Stimulated activated CD4-positive, alpha-beta T cell treated with anti-CD3 and anti-CD28 coated beads, Interleukin-2, amount 100 ng/mL, for 48 hours (primary cell): ENCODE data around the gene OARD1.
"Not testable (repeated sequence)": the region's sequence is repeated elsewhere in the genome, so short reads cannot be mapped to it uniquely, and the experiment has no call there.

Experiments
- DNase-seq, 2 donors: peaks; one replicate each; pipeline ENCODE4 v3.0.0-alpha.2; 2020

The OARD1 gene

DNA sequence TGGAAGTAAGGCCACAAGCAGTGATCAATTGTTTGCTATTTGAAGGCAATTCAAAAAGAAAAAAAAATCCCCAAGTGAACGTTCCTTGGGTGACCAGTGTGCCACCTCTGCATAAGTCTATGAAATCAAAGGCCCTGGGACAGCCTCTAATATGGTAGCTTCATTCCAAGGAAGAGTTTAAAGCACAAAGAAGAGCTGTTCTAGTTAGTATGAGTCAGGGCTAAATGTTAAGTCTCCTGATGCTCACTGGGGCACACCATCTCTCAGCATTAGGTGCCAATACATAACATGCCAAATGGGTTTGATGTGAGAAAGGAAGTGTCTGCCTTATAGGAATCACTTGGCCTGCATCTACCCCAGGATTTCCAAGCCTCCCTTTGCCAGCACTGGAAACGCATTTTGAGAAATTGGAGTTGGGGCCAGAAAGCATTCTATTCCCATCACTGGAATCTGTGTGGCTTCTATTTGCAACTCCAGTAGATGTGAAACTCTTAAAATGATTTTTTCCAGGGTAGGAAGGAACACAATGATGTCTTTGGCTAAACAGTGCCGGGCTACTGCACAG lies 46.1 kb downstream of the OARD1 start:
- DNase-seq: no peak

DNA sequence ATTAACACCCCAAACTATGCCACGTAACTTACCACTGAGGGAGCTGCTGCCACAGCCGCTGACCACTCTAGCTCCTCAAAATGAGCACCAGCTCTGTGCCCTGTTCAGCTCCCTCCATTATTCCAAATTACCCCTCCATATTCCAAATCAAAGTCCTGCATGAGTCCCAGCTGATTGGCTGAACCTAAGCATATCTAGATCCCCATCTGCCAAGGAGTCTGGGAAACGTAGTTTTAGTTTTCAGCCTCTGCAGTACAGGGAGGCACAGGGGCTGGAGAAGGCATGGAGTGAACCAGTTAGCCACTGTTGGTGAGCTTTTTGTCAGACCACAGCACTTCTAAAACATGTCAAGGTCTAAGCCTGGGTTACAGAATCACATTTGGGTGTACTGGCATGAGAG lies 49.0 kb downstream of the OARD1 start:
- DNase-seq: no peak

DNA sequence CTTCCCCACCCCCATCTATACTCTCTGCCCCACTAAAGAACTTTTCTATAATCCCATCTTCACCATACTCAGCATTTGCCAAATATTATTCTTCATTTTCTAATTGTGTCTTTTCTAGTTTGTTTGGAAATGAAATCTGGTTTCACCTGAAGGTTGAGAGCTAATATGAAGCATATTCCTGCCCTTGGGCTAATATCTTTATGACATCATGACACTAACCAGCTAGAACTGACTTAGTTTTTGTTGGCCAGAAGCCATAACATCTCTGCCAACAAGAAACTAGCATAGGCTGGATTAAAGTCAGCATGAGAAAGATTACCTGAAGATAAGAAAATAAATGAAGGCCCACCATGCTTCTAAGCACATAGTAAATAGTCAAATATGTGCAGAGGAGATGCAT lies 49.9 kb downstream of the OARD1 start:
- DNase-seq: no peak

DNA sequence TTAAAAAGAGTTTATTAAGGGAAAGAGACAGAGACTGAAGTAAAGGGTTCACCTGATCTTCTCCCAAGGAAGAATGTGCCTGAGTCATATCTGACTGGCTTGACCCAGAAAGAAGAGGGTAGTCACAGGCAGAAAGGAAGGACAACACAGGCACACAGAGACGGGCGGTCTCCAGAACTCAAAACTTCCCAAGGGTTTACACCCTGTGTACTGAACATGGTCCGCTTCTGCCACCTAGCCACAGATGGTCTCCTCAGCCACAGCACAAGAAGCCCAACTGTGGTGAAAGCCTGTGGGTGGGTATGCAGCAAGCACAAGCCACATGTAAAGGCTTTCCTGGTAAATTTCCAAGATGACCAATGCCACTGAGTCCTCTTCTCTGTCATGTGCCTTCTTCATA lies 50.3 kb downstream of the OARD1 start:
- no peak for DNase-seq

DNA sequence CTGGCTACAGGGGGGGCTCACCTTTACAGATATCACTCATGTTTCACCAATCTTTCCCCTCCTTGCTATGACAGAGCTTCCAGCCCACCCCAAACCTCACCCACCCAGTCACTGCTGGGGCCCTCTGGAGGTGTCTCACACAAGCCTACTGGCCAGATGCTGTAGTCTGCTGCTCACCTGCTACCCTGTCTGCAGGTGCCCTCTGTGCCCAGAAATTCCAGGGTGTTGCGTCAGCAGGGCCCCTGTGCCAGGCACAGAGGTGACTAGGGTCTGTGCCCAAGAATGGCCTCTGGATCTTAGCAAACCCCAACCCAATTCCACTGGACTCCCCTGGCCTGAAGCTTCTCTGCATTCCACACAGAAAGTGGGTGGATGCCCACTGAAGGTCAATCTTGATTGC lies 54.5 kb downstream of the OARD1 start:
- DNase-seq: no peak

DNA sequence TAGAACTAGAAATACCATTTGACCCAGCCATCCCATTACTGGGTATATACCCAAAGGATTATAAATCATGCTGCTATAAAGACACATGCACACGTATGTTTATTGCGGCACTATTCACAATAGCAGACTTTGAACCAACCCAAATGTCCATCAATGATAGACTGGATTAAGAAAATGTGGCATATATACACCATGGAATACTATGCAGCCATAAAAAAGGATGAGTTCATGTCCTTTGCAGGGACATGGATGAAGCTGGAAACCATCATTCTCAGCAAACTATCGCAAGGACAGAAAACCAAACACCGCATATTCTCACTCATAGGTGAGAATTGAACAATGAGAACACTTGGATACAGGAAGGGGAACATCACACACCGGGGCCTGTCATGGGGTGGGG lies 56.3 kb downstream of the OARD1 start:
- DNase-seq: not testable (repeated sequence)

DNA sequence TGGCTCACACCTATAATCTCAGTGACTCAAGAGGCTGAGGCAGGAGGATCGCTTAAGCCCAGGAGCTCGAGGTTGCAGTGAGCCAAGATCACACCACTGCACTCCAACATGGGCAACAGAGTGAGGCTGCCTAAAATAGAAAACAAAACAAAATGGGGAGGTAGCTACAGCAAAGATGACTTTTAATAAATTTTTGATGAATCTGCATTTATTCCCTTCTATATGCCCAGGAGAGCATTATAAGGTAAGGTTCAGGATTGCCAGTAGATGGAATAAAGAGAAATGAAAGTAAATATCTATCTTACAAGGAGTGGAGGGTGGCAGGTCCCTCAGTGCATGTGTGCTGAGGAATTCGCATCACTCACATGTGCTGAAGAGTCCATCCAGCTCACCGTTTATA lies 57.4 kb downstream of the OARD1 start:
- no peak for DNase-seq
